22Rv1 (cell line): Measurements from ENCODE around the gene C19orf25.

Experiments used
- CTCF ChIP-seq: fragments of 450-650 bp; IDR thresholded peaks from 2 replicates; pipeline ENCODE4 v1.5.1; 2017; ENCODE audit warnings: mild to moderate bottlenecking
- ZFX ChIP-seq: fragments of 450-650 bp; IDR thresholded peaks from 2 replicates; pipeline ENCODE4 v1.6.1; 2017; ENCODE audit warnings: antibody characterized with exemption, borderline replicate concordance

DNA sequence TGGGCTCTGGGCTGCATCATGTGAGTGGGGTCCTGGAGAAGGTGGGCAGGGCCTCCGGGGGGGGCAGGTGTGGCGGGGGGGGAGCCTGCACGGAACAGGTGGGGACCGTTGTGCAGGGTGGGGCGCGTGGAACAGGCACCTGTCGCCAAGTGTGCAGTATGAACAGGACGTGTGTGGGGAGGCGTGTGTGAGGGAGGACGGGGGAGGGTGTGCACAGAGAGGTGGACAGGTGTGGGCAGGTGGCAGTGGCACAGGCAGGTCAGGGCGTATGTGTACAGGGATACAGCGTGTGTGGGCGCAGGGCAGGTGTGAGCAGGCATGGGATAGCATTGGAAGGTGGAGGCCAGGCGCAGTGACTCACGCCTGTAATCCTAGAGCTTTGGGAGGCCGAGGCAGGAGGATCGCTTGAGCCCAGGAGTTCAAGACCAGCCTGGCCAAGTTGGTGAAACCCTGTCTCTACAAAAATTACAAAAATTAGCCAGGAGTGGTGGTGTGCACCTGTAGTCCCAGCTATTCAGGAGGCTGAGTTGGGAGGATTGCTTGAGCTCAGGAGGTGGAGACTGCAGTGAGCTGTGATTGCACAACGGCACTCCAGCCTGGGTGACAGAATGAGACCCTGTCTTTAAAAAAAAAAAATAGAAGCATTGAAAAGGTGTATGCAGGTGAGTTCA, 48.1 kb upstream of the C19orf25 start:
- no peak for TF ChIP-seq CTCF
- no peak for TF ChIP-seq ZFX
